ENCODE data around the gene PI4KA. TPM values are rescaled to one million over a fixed set of nuclear protein-coding genes. Genes with fewer than 3 reads are reported as not detected.

Gene PI4KA
- total and polyA plus RNA-seq, 2 donors (not counting 1 experiment from before 2014, with no cell fraction given): 26.4 to 40.6 TPM

GRCh38 chr22:20793748-20794649 lies 64.6 kb downstream of the PI4KA start:
- Histone ChIP-seq H3K36me3 (ENCODE audit: control insufficient read depth, insufficient read depth, low read length) (peaks cover 13% of the 10 kb centered on the region), H3K9me3 (ENCODE audit: control insufficient read depth, insufficient read depth, low read depth, low read length) (no peaks in the 10 kb centered on the region), H3K4me2 (ENCODE audit: extremely low read depth, insufficient read depth, low read length) (no peak overlapping the region), H3K4me1 (ENCODE audit: control insufficient read depth, extremely low read depth, insufficient read depth, low read length) (no peaks in the 10 kb centered on the region), H3K4me3 (replicated peaks in 1 of 4; ENCODE audit: control extremely low read depth in 1 of 4, insufficient read depth in 1 of 4, low read depth in 3 of 4, low read length in 4 of 4) (no peak overlapping the region), H3K27me3 (ENCODE audit: control insufficient read depth, insufficient read depth, low read length) (no peaks in the 10 kb centered on the region), H3K79me2 (ENCODE audit: control insufficient read depth, insufficient read depth, low read length) (no peaks in the 10 kb centered on the region), H4K20me1 (ENCODE audit: control insufficient read depth, extremely low read depth, insufficient read depth, low read length) (no peaks in the 10 kb centered on the region), H3K27ac (ENCODE audit: insufficient read depth, low read length) (no peak overlapping the region), H2AFZ (ENCODE audit: low read length) (no peak overlapping the region), H3K9ac (ENCODE audit: insufficient read depth, low read length) (no peak overlapping the region)
- TF ChIP-seq EZH2 (IDR thresholded peaks at IDR 0.05; ENCODE audit: low read length, missing control alignments) (no peak), CTCF (conservative IDR thresholded peaks at IDR 0.05 in 1 of 2, IDR thresholded peaks at IDR 0.05 in 1 of 2; ENCODE audit: low read depth in 1 of 2, low read length in 2 of 2) (no peak)
- DNase-seq (ENCODE audit: low read depth in 2 of 2): no peak

- H3K9ac ChIP-seq (ENCODE audit: insufficient read depth, low read length): no peak overlapping the region
- H3K4me3 ChIP-seq (replicated peaks in 1 of 4; ENCODE audit: control extremely low read depth in 1 of 4, insufficient read depth in 1 of 4, low read depth in 3 of 4, low read length in 4 of 4): no peak overlapping the region
- peaks cover 13% of the 10 kb centered on the region for H3K36me3 ChIP-seq (ENCODE audit: control insufficient read depth, insufficient read depth, low read length)
- H3K9me3 ChIP-seq (ENCODE audit: control insufficient read depth, insufficient read depth, low read depth, low read length): no peaks in the 10 kb centered on the region
- no peaks in the 10 kb centered on the region for H3K79me2 ChIP-seq (ENCODE audit: control insufficient read depth, insufficient read depth, low read length)
- TF ChIP-seq EZH2 (IDR thresholded peaks at IDR 0.05; ENCODE audit: low read length, missing control alignments): no peak
- no peak for TF ChIP-seq CTCF (conservative IDR thresholded peaks at IDR 0.05 in 1 of 2, IDR thresholded peaks at IDR 0.05 in 1 of 2; ENCODE audit: low read depth in 1 of 2, low read length in 2 of 2)
- H2AFZ ChIP-seq (ENCODE audit: low read length): no peak overlapping the region
- DNase-seq (ENCODE audit: low read depth in 2 of 2): peak in 1 of 2 donors; percentile 69
- no peaks in the 10 kb centered on the region for H4K20me1 ChIP-seq (ENCODE audit: control insufficient read depth, extremely low read depth, insufficient read depth, low read length)
- no peaks in the 10 kb centered on the region for H3K4me1 ChIP-seq (ENCODE audit: control insufficient read depth, extremely low read depth, insufficient read depth, low read length)
- no peak overlapping the region for H3K27ac ChIP-seq (ENCODE audit: insufficient read depth, low read length)
- no peaks in the 10 kb centered on the region for H3K27me3 ChIP-seq (ENCODE audit: control insufficient read depth, insufficient read depth, low read length)
- no peak overlapping the region for H3K4me2 ChIP-seq (ENCODE audit: extremely low read depth, insufficient read depth, low read length)
Observed at GRCh38 chr22:20792966-20793728, 65.5 kb downstream of the PI4KA start.
